HCT116 (cell line): ENCODE measurements around the gene BICRA. TPM values are rescaled to one million over a fixed set of nuclear protein-coding genes. Genes with fewer than 3 reads are reported as not detected.

Source experiments
- ATAC-seq: fragments of 200-7000 bp; cut with Tn5 transposase; 2 replicates; pipeline ENCODE4 v1.9.1; 2020; ENCODE audit warnings: mild to moderate bottlenecking, moderate library complexity
- BruUV-seq: library from RNA; stranded (reverse); fragments of 400-500 nt; replicated peaks from 2 replicates; lab custom pipeline; 2021; lab: Mats Ljungman, UMichigan
- CTCF ChIA-PET: fragments of 300-600 bp; sonication (Branson Sonifier 250); formaldehyde crosslinking; loops from one replicate; lab custom pipeline; 2021; ENCODE audit warnings: antibody characterized with exemption; lab: Charles Lee
- POLR2A ChIA-PET: fragments of 300-600, 350-600 bp; sonication (Branson Sonifier 250); formaldehyde crosslinking; loops from one replicate; lab custom pipeline; 2021; ENCODE audit warnings: antibody characterized with exemption; lab: Charles Lee
- RAD21 ChIA-PET, 2 experiments: fragments of 300-600 bp; sonication (Branson Sonifier 250); formaldehyde crosslinking; loops; one replicate each; lab custom pipeline; 2023; ENCODE audit warnings: low total read pairs in 2 of 2; ENCODE audit not compliant: uncharacterized antibody in 2 of 2, unreplicated experiment in 2 of 2, low non-redundant PET in 1 of 2; lab: Charles Lee
- DNase-seq: peaks from one replicate; pipeline ENCODE4 v3.0.0-alpha.2; 2010; ENCODE audit warnings: low read depth, low spot score
- H2AFZ ChIP-seq: fragments of 200-600 bp; shearing (Covaris generic), sonication (generic); 2 replicates; pipeline ENCODE4 v1.6.1; 2017; ENCODE audit warnings: low read depth, mixed run types, mixed read lengths, antibody characterized with exemption, low read length; ENCODE audit not compliant: poor library complexity, severe bottlenecking
- H3K27ac ChIP-seq: 2 replicates; pipeline ENCODE4 v1.5.1; 2012; ENCODE audit warnings: low read depth, low read length
- H3K27me3 ChIP-seq: fragments of 200-600 bp; sonication (generic); 2 replicates; pipeline ENCODE4 v1.6.1; 2016; ENCODE audit warnings: mixed run types, low read length, mixed read lengths; ENCODE audit not compliant: insufficient read depth
- H3K36me3 ChIP-seq, 2 experiments: fragments of 200-500 bp in 1 of 2; fragments of 200-600 bp in 1 of 2; sonication (Bioruptor generic) in 1 of 2; sonication (generic) in 1 of 2; 2 replicates each; pipeline versions ENCODE4 v1.5.1 to v1.6.1; 2014 to 2016; ENCODE audit warnings: low read length in 2 of 2, inconsistent platforms in 1 of 2, mixed read lengths in 1 of 2, mixed run types in 1 of 2; ENCODE audit not compliant: insufficient read depth in 2 of 2, control insufficient read depth in 1 of 2
- H3K4me1 ChIP-seq, 2 experiments: fragments of 200-600 bp in 1 of 2; sonication (generic) in 1 of 2; 2 replicates each; pipeline versions ENCODE4 v1.5.1 to v1.6.1; 2012 to 2017; ENCODE audit warnings: low read length in 2 of 2, inconsistent platforms in 1 of 2, mild to moderate bottlenecking in 1 of 2, mixed read lengths in 1 of 2, mixed run types in 1 of 2, moderate library complexity in 1 of 2; ENCODE audit not compliant: insufficient read depth in 2 of 2, control insufficient read depth in 1 of 2
- H3K4me2 ChIP-seq: fragments of 200-600 bp; sonication (generic); 2 replicates; pipeline ENCODE4 v1.6.1; 2017; ENCODE audit warnings: mixed run types, low read length, mixed read lengths
- H3K4me3 ChIP-seq, 2 experiments: fragments of 200-600 bp in 1 of 2; sonication (generic) in 1 of 2; replicated peaks in 1 of 2; 2 replicates each; pipeline ENCODE4 v1.5.1; 2011 to 2016; ENCODE audit warnings: low read length in 2 of 2, control low read depth in 1 of 2, low read depth in 1 of 2, mild to moderate bottlenecking in 1 of 2, mixed read lengths in 1 of 2, mixed run types in 1 of 2
- H3K79me2 ChIP-seq: fragments of 200-600 bp; sonication (generic); 2 replicates; pipeline ENCODE4 v1.6.1; 2017; ENCODE audit warnings: mild to moderate bottlenecking, mixed run types, low read length, moderate library complexity, mixed read lengths; ENCODE audit not compliant: insufficient read depth
- H3K9ac ChIP-seq: fragments of 200-600 bp; sonication (generic); 2 replicates; pipeline ENCODE4 v1.6.1; 2016; ENCODE audit warnings: low read length, mixed read lengths
- H3K9me2 ChIP-seq: fragments of 200-600 bp; sonication (generic), shearing (Covaris generic); 2 replicates; pipeline ENCODE4 v1.6.1; 2017; ENCODE audit warnings: mixed run types, mild to moderate bottlenecking, moderate library complexity; ENCODE audit not compliant: insufficient read depth
- H3K9me3 ChIP-seq, 2 experiments: fragments of 200-500 bp in 1 of 2; fragments of 200-600 bp in 1 of 2; sonication (Bioruptor generic) in 1 of 2; sonication (generic) in 1 of 2; 2 replicates each; pipeline ENCODE4 v1.6.1; 2014 to 2017; ENCODE audit warnings: low read length in 2 of 2, mixed read lengths in 2 of 2, inconsistent platforms in 1 of 2, low read depth in 1 of 2, mild to moderate bottlenecking in 1 of 2, mixed run types in 1 of 2, moderate library complexity in 1 of 2; ENCODE audit not compliant: control insufficient read depth in 1 of 2, insufficient read depth in 1 of 2
- H4K20me1 ChIP-seq: fragments of 200-600 bp; sonication (generic), shearing (Covaris generic); 2 replicates; pipeline ENCODE4 v1.6.1; 2017; ENCODE audit warnings: mixed run types, mild to moderate bottlenecking, moderate library complexity; ENCODE audit not compliant: insufficient read depth
- EZH2 ChIP-seq: fragments of 200-600 bp; sonication (generic); IDR thresholded peaks from 2 replicates; pipeline ENCODE4 v1.6.1; 2017; ENCODE audit warnings: antibody characterized with exemption, mixed run types
- FOSL1 ChIP-seq: IDR thresholded peaks from 2 replicates; pipeline ENCODE4 v1.6.1; 2012; ENCODE audit warnings: low read depth
- RAD21 ChIP-seq: IDR thresholded peaks from 2 replicates; pipeline ENCODE4 v1.6.1; 2012; ENCODE audit warnings: low read depth, mild to moderate bottlenecking
- SIN3A ChIP-seq: IDR thresholded peaks from 2 replicates; pipeline ENCODE4 v1.6.1; 2012; ENCODE audit warnings: low read depth
- SP1 ChIP-seq: IDR thresholded peaks from 2 replicates; pipeline ENCODE4 v1.6.1; 2012; ENCODE audit warnings: low read depth
- ZFX ChIP-seq: fragments of 450-650 bp; IDR thresholded peaks from 2 replicates; pipeline ENCODE4 v1.6.1; 2017
- intact Hi-C: fragments of 100-400 bp; cut with micrococcal nuclease; formaldehyde crosslinking; loops from 2 replicates; pipeline ENCODE4 v1.10.0; 2022
- total RNA-seq: library from RNA; stranded (reverse); gene quantifications from one replicate; pipeline ENCODE4 v1.2.1, GENCODE V29; 2021; ENCODE audit not compliant: unreplicated experiment

BICRA gene
- total RNA-seq, 1 experiment from 2014 or later: 11.3 TPM

DNA sequence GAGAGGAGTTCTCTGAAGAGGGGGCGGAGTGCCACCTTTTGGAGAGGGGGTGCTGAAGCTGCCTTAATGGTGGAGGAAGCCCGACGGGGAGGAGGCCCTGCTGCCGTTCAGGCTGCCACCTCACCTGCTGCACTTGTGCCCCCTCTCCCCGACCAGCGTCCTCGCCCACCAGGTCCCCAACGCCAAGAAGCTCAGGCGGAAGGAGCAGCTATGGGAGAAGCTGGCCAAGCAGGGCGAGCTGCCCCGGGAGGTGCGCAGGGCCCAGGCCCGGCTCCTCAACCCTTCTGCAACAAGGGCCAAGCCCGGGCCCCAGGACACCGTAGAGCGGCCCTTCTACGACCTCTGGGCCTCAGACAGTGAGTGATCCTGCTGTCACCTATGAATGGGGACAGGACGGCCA lies 141.8 kb downstream of the BICRA start:
- no peak for TF ChIP-seq SP1
- no peak for TF ChIP-seq SIN3A
- no peak for TF ChIP-seq EZH2
- TF ChIP-seq RAD21: no peak
- no peak for TF ChIP-seq FOSL1
- no peak for TF ChIP-seq ZFX
- Histone ChIP-seq H3K79me2 (peaks cover 55% of the 10 kb centered on the region), H2AFZ (no peak overlapping the region), H3K4me2 (no peak overlapping the region), H3K27ac (no peak overlapping the region), H3K36me3 (peaks cover 44 to 73% of the 10 kb centered on the region in 2 experiments), H3K4me1 (peaks cover 9 to 11% of the 10 kb centered on the region in 2 experiments; a peak in 3 of 4 replicates), H4K20me1 (no peaks in the 10 kb centered on the region), H3K9me3 (no peaks in the 10 kb centered on the region), H3K9me2 (no peaks in the 10 kb centered on the region), H3K4me3 (no peak overlapping the region), H3K9ac (no peak overlapping the region), H3K27me3 (no peaks in the 10 kb centered on the region)
- POLR2A ChIA-PET: no interaction called here
- no peak for DNase-seq
- intact Hi-C loops: no loop called here
- CTCF ChIA-PET: no interaction called here
- RAD21 ChIA-PET: no interaction called here
- BruUV-seq: no TSS peak
- no peak for ATAC-seq

DNA sequence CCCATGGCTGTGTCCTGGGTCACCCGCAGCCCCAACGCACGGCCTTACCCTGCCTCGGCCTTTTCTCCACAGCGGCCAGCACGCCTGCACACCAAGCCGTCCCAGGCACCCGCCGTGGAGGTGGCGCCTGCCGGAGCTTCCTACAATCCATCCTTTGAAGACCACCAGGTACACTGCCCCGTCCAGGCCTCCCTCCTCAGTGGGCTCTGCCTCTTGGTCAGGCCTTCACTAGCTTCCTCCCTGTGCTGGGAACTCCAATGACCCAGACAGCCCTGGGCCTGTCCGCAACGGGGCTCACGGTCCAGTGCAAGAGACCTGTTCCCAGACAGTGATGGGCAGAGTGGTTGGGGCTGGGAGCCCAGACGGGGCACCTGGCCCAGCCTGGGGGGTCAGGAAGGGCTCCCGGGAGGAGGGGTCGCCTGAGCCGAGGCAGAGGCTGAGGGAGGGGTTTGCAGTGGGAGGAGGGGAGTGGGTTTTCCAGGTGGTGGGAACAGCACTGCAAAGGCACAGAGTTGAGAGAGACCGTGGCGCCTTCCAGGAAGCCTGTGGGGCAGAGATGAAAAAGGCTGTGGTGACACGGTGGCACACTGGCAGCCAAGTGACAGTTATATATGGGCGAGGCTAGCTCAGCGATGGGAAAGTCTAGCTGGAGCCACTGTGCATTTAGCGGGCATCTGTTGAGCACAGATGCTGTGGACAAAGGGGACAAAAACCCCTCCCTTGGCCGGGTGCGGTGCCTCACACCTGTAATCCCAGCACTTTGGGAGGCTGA lies 143.7 kb downstream of the BICRA start:
- DNase-seq (no peak), ATAC-seq (no peak)
- Histone ChIP-seq H2AFZ (no peak overlapping the region), H3K9me2 (no peaks in the 10 kb centered on the region), H4K20me1 (no peaks in the 10 kb centered on the region), H3K79me2 (peaks cover 36% of the 10 kb centered on the region), H3K27ac (no peak overlapping the region), H3K4me3 (no peak overlapping the region), H3K4me1 (no peaks in the 10 kb centered on the region), H3K9ac (no peak overlapping the region), H3K4me2 (no peak overlapping the region), H3K27me3 (no peaks in the 10 kb centered on the region), H3K36me3 (peaks cover 49 to 82% of the 10 kb centered on the region in 2 experiments), H3K9me3 (no peaks in the 10 kb centered on the region)
- TF ChIP-seq SP1: no peak
- RAD21 ChIA-PET: no interaction called here
- CTCF ChIA-PET: interaction anchor here (0.5 to 2.3 kb wide), 2 partner anchors 13 to 104 kb away, joined by 3 to 7 read pairs; no protein-coding TSS in a partner anchor
- BruUV-seq: no TSS peak
- intact Hi-C loops: no loop called here
- POLR2A ChIA-PET: no interaction called here

Other genes with a start within 250 kb of the BICRA start
- gene MEIS3, start 189.6 kb upstream of the BICRA start, total RNA-seq: 35.8 TPM
- 0.98 TPM for gene SLC8A2, start 137.2 kb upstream of the BICRA start, total RNA-seq
- 23.8 TPM for gene KPTN, start 124.9 kb upstream of the BICRA start, total RNA-seq
- 58.8 TPM for gene NAPA, start 94.1 kb upstream of the BICRA start, total RNA-seq
- gene ZNF541, start 36.0 kb upstream of the BICRA start, total RNA-seq: not detected
- 60.5 TPM for gene EHD2, start 104.3 kb downstream of the BICRA start, total RNA-seq
- 322 TPM for gene NOP53, start 136.4 kb downstream of the BICRA start, total RNA-seq
- 181 TPM for gene SELENOW, start 169.6 kb downstream of the BICRA start, total RNA-seq
- not detected for gene TPRX1, start 195.4 kb downstream of the BICRA start, total RNA-seq
- gene CRX, start 212.8 kb downstream of the BICRA start, total RNA-seq: not detected